HEK293T (cell line): ENCODE measurements around the gene PBX1.

Experiments
- ELF4 ChIP-seq: fragments of 450-650 bp; IDR thresholded peaks from 2 replicates; pipeline ENCODE4 v1.6.1; 2017; ENCODE audit warnings: antibody characterized with exemption
- HDGF ChIP-seq: fragments of 450-650 bp; IDR thresholded peaks from 2 replicates; pipeline ENCODE4 v1.6.1; 2017; ENCODE audit warnings: antibody characterized with exemption, borderline replicate concordance
- SP1 ChIP-seq: fragments of 450-650 bp; IDR thresholded peaks from 2 replicates; pipeline ENCODE4 v1.6.1; 2017

DNA sequence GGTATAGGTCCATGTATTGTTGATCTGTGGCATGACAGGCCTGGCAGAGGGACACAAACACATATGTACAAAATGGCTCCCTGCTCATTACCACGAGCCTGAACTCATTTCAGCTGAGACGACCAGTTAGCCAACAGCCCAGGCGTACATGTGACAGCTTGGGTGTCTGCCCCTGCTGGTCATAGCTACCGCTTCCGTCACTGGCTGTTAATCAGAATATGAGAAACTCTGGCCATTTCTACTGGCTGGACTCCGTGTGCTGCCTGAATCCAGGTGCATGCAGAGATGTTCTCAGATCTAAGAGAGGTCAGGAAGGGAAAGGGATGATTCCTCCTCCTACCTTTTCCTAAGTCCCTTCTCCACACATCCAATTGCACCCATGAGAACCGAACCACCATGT is 144.5 kb downstream of the PBX1 start:
- TF ChIP-seq HDGF (no peak), ELF4 (no peak), SP1 (no peak)
